NCI-H1417 (cell line): ENCODE data around the gene CEACAM5.
"Not testable (repeated sequence)": the region's sequence is repeated elsewhere in the genome, so short reads cannot be mapped to it uniquely, and the experiment has no call there.

ENCODE experiments used
- DNase-seq, 3 experiments: peaks; one replicate each; lab custom pipeline; 2025; lab: John Stamatoyannopoulos, UW

The CEACAM5 gene

GRCh38 chr19:41700381-41701195 is 7.8 kb upstream of the CEACAM5 start:
- DNase-seq, result no peak

GRCh38 chr19:41701401-41702075 is 6.9 kb upstream of the CEACAM5 start:
- peak in 2 of 3 experiments; percentile 12 to 40 for DNase-seq

- DNase-seq, result peak in 1 of 3 experiments; percentile 5
These were observed 6.2 kb upstream of the CEACAM5 start for GRCh38 chr19:41702171-41702651.

- DNase-seq, result no peak
These were observed 4.7 kb upstream of the CEACAM5 start for GRCh38 chr19:41703602-41704293.

- DNase-seq, result no peak
These were observed 2.8 kb upstream of the CEACAM5 start for GRCh38 chr19:41705393-41706174.

GRCh38 chr19:41706741-41707501 is 1.5 kb upstream of the CEACAM5 start:
- peak; percentile 63 to 90 (median 87) for DNase-seq

GRCh38 chr19:41707502-41707812 is 969 bp upstream of the CEACAM5 start:
- DNase-seq, result peak; percentile 34 to 59 (median 34)

GRCh38 chr19:41707871-41708371 is 505 bp upstream of the CEACAM5 start:
- DNase-seq, result no peak

- DNase-seq, result not testable (repeated sequence)
These were observed 1.1 kb downstream of the CEACAM5 start for GRCh38 chr19:41709516-41709915.

- no peak for DNase-seq
These were observed 1.7 kb downstream of the CEACAM5 start for GRCh38 chr19:41709951-41710645.

GRCh38 chr19:41711376-41712261 is 3.2 kb downstream of the CEACAM5 start:
- DNase-seq, result no peak

GRCh38 chr19:41714598-41714997 is 6.2 kb downstream of the CEACAM5 start:
- DNase-seq, result no peak

GRCh38 chr19:41718761-41719160 is 10.3 kb downstream of the CEACAM5 start:
- DNase-seq, result no peak

GRCh38 chr19:41720103-41720502 is 11.7 kb downstream of the CEACAM5 start:
- DNase-seq, result no peak

GRCh38 chr19:41726493-41726892 is 18.1 kb downstream of the CEACAM5 start:
- no peak for DNase-seq

- DNase-seq, result peak in 1 of 3 experiments; percentile 59
These were observed 25.7 kb downstream of the CEACAM5 start for GRCh38 chr19:41734156-41734555.

GRCh38 chr19:41734585-41734984 is 26.2 kb downstream of the CEACAM5 start:
- peak; percentile 69 to 77 (median 76) for DNase-seq

GRCh38 chr19:41735071-41735600 is 26.7 kb downstream of the CEACAM5 start:
- DNase-seq, result no peak

- DNase-seq, result no peak
These were observed 30.9 kb downstream of the CEACAM5 start for GRCh38 chr19:41739361-41739760.
